Measurements from ENCODE around the gene BABAM2. TPM values are rescaled to one million over a fixed set of nuclear protein-coding genes. Genes with fewer than 3 reads are reported as not detected.

The BABAM2 gene
- total and polyA plus RNA-seq, 2 experiments from 2014 or later, result 17.8 to 21.5 TPM

- no peak for TF ChIP-seq ZNF462 (CRISPR knock-in tag; IDR thresholded peaks at IDR 0.05)
- no peak for TF ChIP-seq REST (IDR thresholded peaks at IDR 0.05; ENCODE audit: unreplicated experiment)
- no peak for TF ChIP-seq POLR2AphosphoS5 (IDR thresholded peaks at IDR 0.05; ENCODE audit: low read depth)
- TF ChIP-seq NANOG (IDR thresholded peaks at IDR 0.05; ENCODE audit: borderline replicate concordance), result no peak
- TF ChIP-seq STAT1 (IDR thresholded peaks at IDR 0.05; ENCODE audit: unreplicated experiment), result no peak
- TF ChIP-seq CREB1 (CRISPR knock-in tag; IDR thresholded peaks at IDR 0.05; ENCODE audit: low read depth), result no peak
Observed at GRCh38 chr2:28348921-28349320, 458.4 kb downstream of the BABAM2 start (continued).
